ENCODE data around the gene MARCHF6. TPM values are rescaled to one million over a fixed set of nuclear protein-coding genes. Genes with fewer than 3 reads are reported as not detected.

The MARCHF6 gene
- total and polyA plus RNA-seq, 2 donors from 2014 or later = 70.4 to 177 TPM

DNA sequence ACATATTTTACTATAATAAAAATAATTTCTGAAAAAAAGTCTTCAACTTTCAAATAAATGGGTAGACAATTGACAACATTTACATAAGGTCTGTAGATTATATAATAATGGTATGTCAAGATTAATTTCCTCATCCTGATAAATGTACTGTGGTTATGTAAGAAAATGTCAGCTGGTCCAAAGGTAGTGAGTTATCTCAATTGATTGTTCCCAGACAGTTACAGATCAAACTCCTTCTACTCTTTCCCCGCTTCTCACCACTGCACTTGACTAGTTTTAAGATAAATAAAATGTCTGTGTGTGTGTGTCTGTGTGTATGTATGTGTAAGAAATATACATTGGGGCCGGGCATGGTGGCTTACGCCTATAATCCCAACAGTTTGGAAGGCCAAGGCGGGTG lies 16.4 kb upstream of the MARCHF6 start:
- FAIRE-seq (no peak), DNase-seq (no peak)
- Histone ChIP-seq H3K4me1 (ENCODE audit: control insufficient read depth in 2 of 3, insufficient read depth in 2 of 3, low read depth in 1 of 3, low read length in 3 of 3) (peaks cover 0 to under 1% (median 0%) of the 10 kb centered on the region in 3 donors), H3K9me3 (ENCODE audit: control insufficient read depth in 2 of 3, insufficient read depth in 1 of 3, low read length in 3 of 3) (no peaks in the 10 kb centered on the region), H3K9ac (ENCODE audit: low read length in 3 of 3) (no peak overlapping the region), H3K27me3 (ENCODE audit: control insufficient read depth, insufficient read depth, low read length) (no peaks in the 10 kb centered on the region), H3K4me3 (ENCODE audit: low read length in 3 of 3) (no peak overlapping the region), H3K27ac (ENCODE audit: low read depth in 2 of 2, low read length in 2 of 2) (no peak overlapping the region), H3K36me3 (ENCODE audit: control insufficient read depth in 2 of 3, insufficient read depth in 3 of 3, low read length in 3 of 3) (no peaks in the 10 kb centered on the region)
- intact Hi-C loops (cut with DNase I) = no loop called here
- no peak for TF ChIP-seq CTCF (IDR thresholded peaks at IDR 0.05; ENCODE audit: borderline replicate concordance, extremely low read depth, insufficient read depth)

GRCh38 chr5:10337986-10338385 lies 15.5 kb upstream of the MARCHF6 start:
- Histone ChIP-seq H3K36me3 (ENCODE audit: control insufficient read depth in 2 of 3, insufficient read depth in 3 of 3, low read length in 3 of 3) (no peaks in the 10 kb centered on the region), H3K27ac (ENCODE audit: low read depth in 2 of 2, low read length in 2 of 2) (no peak overlapping the region), H3K27me3 (ENCODE audit: control insufficient read depth, insufficient read depth, low read length) (no peaks in the 10 kb centered on the region), H3K4me3 (ENCODE audit: low read length in 3 of 3) (no peak overlapping the region), H3K4me1 (ENCODE audit: control insufficient read depth in 2 of 3, insufficient read depth in 2 of 3, low read depth in 1 of 3, low read length in 3 of 3) (no peaks in the 10 kb centered on the region), H3K9me3 (ENCODE audit: control insufficient read depth in 2 of 3, insufficient read depth in 1 of 3, low read length in 3 of 3) (no peaks in the 10 kb centered on the region), H3K9ac (ENCODE audit: low read length in 3 of 3) (no peak overlapping the region)
- TF ChIP-seq CTCF (IDR thresholded peaks at IDR 0.05; ENCODE audit: borderline replicate concordance, extremely low read depth, insufficient read depth) = no peak
- intact Hi-C loops (cut with DNase I) = no loop called here
- FAIRE-seq (no peak), DNase-seq (no peak)

GRCh38 chr5:10338686-10339057 lies 14.8 kb upstream of the MARCHF6 start:
- Histone ChIP-seq H3K9ac (ENCODE audit: low read length in 3 of 3) (no peak overlapping the region), H3K4me3 (ENCODE audit: low read length in 3 of 3) (no peak overlapping the region), H3K27ac (ENCODE audit: low read depth in 2 of 2, low read length in 2 of 2) (no peak overlapping the region), H3K9me3 (ENCODE audit: control insufficient read depth in 2 of 3, insufficient read depth in 1 of 3, low read length in 3 of 3) (no peaks in the 10 kb centered on the region), H3K36me3 (ENCODE audit: control insufficient read depth in 2 of 3, insufficient read depth in 3 of 3, low read length in 3 of 3) (no peaks in the 10 kb centered on the region), H3K4me1 (ENCODE audit: control insufficient read depth in 2 of 3, insufficient read depth in 2 of 3, low read depth in 1 of 3, low read length in 3 of 3) (no peaks in the 10 kb centered on the region), H3K27me3 (ENCODE audit: control insufficient read depth, insufficient read depth, low read length) (no peaks in the 10 kb centered on the region)
- no peak for TF ChIP-seq CTCF (IDR thresholded peaks at IDR 0.05; ENCODE audit: borderline replicate concordance, extremely low read depth, insufficient read depth)
- FAIRE-seq (no peak), DNase-seq (no peak)
- intact Hi-C loops (cut with DNase I) = no loop called here

Measured in kidney (tissue), 14 donors.